OCI-LY3 (cell line): ENCODE data around the gene MATN4.

Experiments
- H2AFZ ChIP-seq: fragments of 200-600, 300-600 bp; shearing (Covaris generic); 2 replicates; pipeline ENCODE4 v1.6.0; 2014; ENCODE audit warnings: antibody characterized with exemption, low read depth, low read length
- H3K27ac ChIP-seq: fragments of 200-600, 300-600 bp; sonication (generic); 2 replicates; pipeline ENCODE4 v1.5.1; 2014; ENCODE audit warnings: mild to moderate bottlenecking, low read length, moderate library complexity, mixed read lengths
- H3K27me3 ChIP-seq: fragments of 200-600, 300-600 bp; sonication (generic); 2 replicates; pipeline ENCODE4 v1.6.1; 2014; ENCODE audit warnings: low read depth, low read length, mixed read lengths
- H3K36me3 ChIP-seq: fragments of 200-600, 300-600 bp; sonication (generic); replicated peaks from 2 replicates; pipeline ENCODE3; 2014; ENCODE audit warnings: low read depth, low read length, mixed read lengths
- H3K4me1 ChIP-seq: fragments of 300-600, 200-600 bp; sonication (generic); 2 replicates; pipeline ENCODE4 v1.6.1; 2014; ENCODE audit warnings: low read length, mixed read lengths
- H3K4me2 ChIP-seq: fragments of 200-600, 300-600 bp; sonication (generic); 2 replicates; pipeline ENCODE4 v1.6.1; 2014; ENCODE audit warnings: low read length, mixed read lengths
- H3K4me3 ChIP-seq: fragments of 300-600, 200-600 bp; sonication (generic); 2 replicates; pipeline ENCODE4 v1.5.1; 2014; ENCODE audit warnings: antibody characterized with exemption, mild to moderate bottlenecking, low read length, moderate library complexity
- H3K79me2 ChIP-seq: fragments of 300-600, 200-600 bp; shearing (Covaris generic); 2 replicates; pipeline ENCODE4 v1.6.1; 2014; ENCODE audit warnings: mild to moderate bottlenecking, low read length, mixed read lengths
- H3K9ac ChIP-seq: fragments of 300-600, 200-600 bp; shearing (Covaris generic); 2 replicates; pipeline ENCODE4 v1.6.0; 2014; ENCODE audit warnings: mild to moderate bottlenecking, low read length, moderate library complexity
- H3K9me3 ChIP-seq: fragments of 200-600, 300-600 bp; shearing (Covaris generic); 2 replicates; pipeline ENCODE4 v1.6.1; 2014; ENCODE audit warnings: low read length, mixed read lengths; ENCODE audit not compliant: insufficient read depth
- H4K20me1 ChIP-seq: fragments of 200-600, 300-600 bp; sonication (generic); 2 replicates; pipeline ENCODE4 v1.6.1; 2016; ENCODE audit warnings: low read length, mixed read lengths; ENCODE audit not compliant: insufficient read depth
- CTCF ChIP-seq: fragments of 200-600, 300-600 bp; sonication (generic); IDR thresholded peaks from 2 replicates; pipeline ENCODE4 v1.5.1; 2014; ENCODE audit warnings: antibody characterized with exemption, low read length, low read depth
- EZH2phosphoT487 ChIP-seq: fragments of 200-600 bp; shearing (Covaris generic); IDR thresholded peaks from 2 replicates; pipeline ENCODE4 v1.6.1; 2018; ENCODE audit warnings: antibody characterized with exemption, mixed run types, low read depth

MATN4 gene

DNA sequence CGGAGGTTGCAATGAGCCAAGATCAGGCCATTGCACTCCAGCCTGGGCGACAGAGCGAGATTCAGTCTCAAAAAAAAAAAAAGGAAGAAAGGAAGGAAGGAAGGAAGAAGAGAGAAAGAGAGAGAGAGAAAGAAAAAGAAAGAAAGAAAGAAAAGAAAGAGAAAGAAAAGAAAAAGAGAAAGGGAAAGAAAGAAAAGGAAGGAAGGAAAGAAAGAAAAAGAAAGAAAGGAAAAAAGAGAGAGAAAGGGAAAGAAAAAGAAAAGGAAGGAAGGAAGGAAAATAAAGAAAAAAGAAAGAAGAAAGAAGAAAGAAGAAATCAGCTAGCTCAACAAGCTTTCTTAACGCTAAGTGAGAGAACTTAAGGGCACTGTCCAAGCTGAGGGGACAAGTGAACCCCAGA is 7.6 kb upstream of the MATN4 start:
- Histone ChIP-seq H3K27me3 (peaks cover 9% of the 10 kb centered on the region), H3K36me3 (no peaks in the 10 kb centered on the region), H3K9me3 (no peaks in the 10 kb centered on the region), H3K4me1 (peaks cover 26% of the 10 kb centered on the region), H3K4me2 (no peak overlapping the region), H3K79me2 (no peaks in the 10 kb centered on the region), H3K9ac (no peak overlapping the region), H3K27ac (no peak overlapping the region), H3K4me3 (no peak overlapping the region), H4K20me1 (no peaks in the 10 kb centered on the region), H2AFZ (no peak overlapping the region)
- TF ChIP-seq EZH2phosphoT487 (no peak), CTCF (no peak)

DNA sequence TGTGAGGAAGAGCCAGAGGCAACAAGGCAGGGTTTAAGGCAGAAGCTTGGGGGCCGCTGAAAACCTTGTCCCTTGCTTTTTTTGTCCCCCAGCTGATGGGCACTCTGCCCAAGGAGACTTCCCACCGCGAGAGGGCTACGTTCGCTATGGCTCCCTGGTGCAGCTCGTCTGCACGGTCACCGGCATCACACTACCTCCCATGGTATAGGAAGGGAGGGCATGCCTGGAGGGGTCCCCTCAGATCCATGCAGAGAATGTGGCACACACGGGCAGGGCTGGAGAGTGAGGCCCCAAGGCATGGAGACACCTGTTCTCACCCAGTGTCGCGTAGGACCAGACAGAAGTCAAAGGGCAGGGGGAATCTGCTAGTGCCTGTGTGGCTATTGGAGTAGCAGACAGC is 5.8 kb upstream of the MATN4 start:
- no peaks in the 10 kb centered on the region for H3K79me2 ChIP-seq
- no peak for TF ChIP-seq CTCF
- no peak for TF ChIP-seq EZH2phosphoT487
- no peak overlapping the region for H3K27ac ChIP-seq
- no peak overlapping the region for H3K4me3 ChIP-seq
- H3K9ac ChIP-seq: no peak overlapping the region
- H3K27me3 ChIP-seq: peaks cover 9% of the 10 kb centered on the region
- H3K4me1 ChIP-seq: peaks cover 11% of the 10 kb centered on the region
- H3K9me3 ChIP-seq: no peaks in the 10 kb centered on the region
- H4K20me1 ChIP-seq: no peaks in the 10 kb centered on the region
- no peak overlapping the region for H3K4me2 ChIP-seq
- H3K36me3 ChIP-seq: no peaks in the 10 kb centered on the region
- no peak overlapping the region for H2AFZ ChIP-seq

- no peak overlapping the region for H3K9ac ChIP-seq
- peaks cover 4% of the 10 kb centered on the region for H3K4me1 ChIP-seq
- H3K79me2 ChIP-seq: no peaks in the 10 kb centered on the region
- no peaks in the 10 kb centered on the region for H3K36me3 ChIP-seq
- no peak overlapping the region for H3K4me2 ChIP-seq
- peaks cover 4% of the 10 kb centered on the region; the same call in 1 of the 2 replicates for H3K27me3 ChIP-seq
- no peaks in the 10 kb centered on the region for H4K20me1 ChIP-seq
- H3K27ac ChIP-seq: no peak overlapping the region
- H2AFZ ChIP-seq: no peak overlapping the region
- TF ChIP-seq CTCF (no peak), EZH2phosphoT487 (no peak)
- H3K9me3 ChIP-seq: no peaks in the 10 kb centered on the region
- H3K4me3 ChIP-seq: no peak overlapping the region
These were observed 5.1 kb upstream of the MATN4 start for GRCh38 chr20:45313065-45313695.

- H3K9ac ChIP-seq: no peak overlapping the region
- no peak overlapping the region for H3K4me3 ChIP-seq
- no peak overlapping the region for H2AFZ ChIP-seq
- no peak overlapping the region for H3K27ac ChIP-seq
- H4K20me1 ChIP-seq: no peaks in the 10 kb centered on the region
- no peaks in the 10 kb centered on the region for H3K79me2 ChIP-seq
- H3K36me3 ChIP-seq: no peaks in the 10 kb centered on the region
- H3K9me3 ChIP-seq: no peaks in the 10 kb centered on the region
- no peak for TF ChIP-seq EZH2phosphoT487
- no peak for TF ChIP-seq CTCF
- H3K27me3 ChIP-seq: no peaks in the 10 kb centered on the region
- H3K4me1 ChIP-seq: peaks cover 2% of the 10 kb centered on the region; the same call in 1 of the 2 replicates
- no peak overlapping the region for H3K4me2 ChIP-seq
These were observed 4.1 kb upstream of the MATN4 start for GRCh38 chr20:45312241-45312640.
